ENCODE results near the gene SRP9. TPM values are rescaled to one million over a fixed set of nuclear protein-coding genes. Genes with fewer than 3 reads are reported as not detected.
"Not testable (repeated sequence)": the region's sequence is repeated elsewhere in the genome, so short reads cannot be mapped to it uniquely, and the experiment has no call there.

Gene SRP9
- polyA plus RNA-seq, 1 donor (not counting 4 experiments of a cell fraction or from before 2014, with no cell fraction given), result 441 TPM

- no peak overlapping the region for H3K27ac ChIP-seq (ENCODE audit: control insufficient read depth, insufficient read depth, low read length)
- H3K4me2 ChIP-seq (ENCODE audit: control insufficient read depth, extremely low read depth, insufficient read depth, low read depth, low read length), result no peak overlapping the region
- no peak overlapping the region for H2AFZ ChIP-seq (ENCODE audit: control insufficient read depth, low read length)
- H3K4me1 ChIP-seq (ENCODE audit: control insufficient read depth, extremely low read depth, insufficient read depth, low read length), result peaks cover 4% of the 10 kb centered on the region
- H3K9ac ChIP-seq (ENCODE audit: control insufficient read depth, extremely low read depth, insufficient read depth, low read length), result no peak overlapping the region
- H3K79me2 ChIP-seq (ENCODE audit: control insufficient read depth, insufficient read depth, low read length), result no peaks in the 10 kb centered on the region
- H3K9me1 ChIP-seq (ENCODE audit: control insufficient read depth, extremely low read depth, insufficient read depth, low read length), result no peaks in the 10 kb centered on the region
- FAIRE-seq (no peak), DNase-seq (ENCODE audit: low read depth, low spot score) (no peak)
- H3K4me3 ChIP-seq (ENCODE audit: control insufficient read depth in 2 of 3, extremely low read depth in 1 of 3, insufficient read depth in 2 of 3, low read depth in 1 of 3, low read length in 3 of 3), result no peak overlapping the region
- dilution Hi-C loops (cut with MboI; ENCODE audit: extremely low pct_ligation_motif_present, low sequenced_read_pairs), result no loop called here
- H3K27me3 ChIP-seq (ENCODE audit: control insufficient read depth, extremely low read depth, insufficient read depth, low read length), result no peaks in the 10 kb centered on the region
- no peaks in the 10 kb centered on the region for H3K36me3 ChIP-seq (ENCODE audit: control insufficient read depth in 2 of 2, extremely low read depth in 1 of 2, insufficient read depth in 2 of 2, low read length in 2 of 2)
- H4K20me1 ChIP-seq (ENCODE audit: control insufficient read depth, extremely low read depth, insufficient read depth, low read length), result no peaks in the 10 kb centered on the region
- H3K9me3 ChIP-seq (ENCODE audit: control insufficient read depth, low read depth, low read length), result no peaks in the 10 kb centered on the region
- no peak for TF ChIP-seq CTCF (optimal IDR thresholded peaks at IDR 0.05 in 1 of 3, IDR thresholded peaks at IDR 0.05 in 1 of 3, conservative IDR thresholded peaks at IDR 0.05 in 1 of 3; ENCODE audit: extremely low read depth in 1 of 3, insufficient read depth in 2 of 3, low read length in 3 of 3)
- no peak for TF ChIP-seq EZH2 (IDR thresholded peaks at IDR 0.05; ENCODE audit: low read length)
Measured at GRCh38 chr1:225760531-225760930, 17.1 kb upstream of the SRP9 start.

- H3K36me3 ChIP-seq (ENCODE audit: control insufficient read depth in 2 of 2, extremely low read depth in 1 of 2, insufficient read depth in 2 of 2, low read length in 2 of 2); dilution Hi-C loops (cut with MboI; ENCODE audit: extremely low pct_ligation_motif_present, low sequenced_read_pairs); H4K20me1 ChIP-seq (ENCODE audit: control insufficient read depth, extremely low read depth, insufficient read depth, low read length); H3K4me1 ChIP-seq (ENCODE audit: control insufficient read depth, extremely low read depth, insufficient read depth, low read length); H3K9ac ChIP-seq (ENCODE audit: control insufficient read depth, extremely low read depth, insufficient read depth, low read length); H3K9me3 ChIP-seq (ENCODE audit: control insufficient read depth, low read depth, low read length); H2AFZ ChIP-seq (ENCODE audit: control insufficient read depth, low read length); H3K27me3 ChIP-seq (ENCODE audit: control insufficient read depth, extremely low read depth, insufficient read depth, low read length); FAIRE-seq; H3K4me3 ChIP-seq (ENCODE audit: control insufficient read depth in 2 of 3, extremely low read depth in 1 of 3, insufficient read depth in 2 of 3, low read depth in 1 of 3, low read length in 3 of 3); H3K9me1 ChIP-seq (ENCODE audit: control insufficient read depth, extremely low read depth, insufficient read depth, low read length); H3K79me2 ChIP-seq (ENCODE audit: control insufficient read depth, insufficient read depth, low read length); DNase-seq (ENCODE audit: low read depth, low spot score); H3K27ac ChIP-seq (ENCODE audit: control insufficient read depth, insufficient read depth, low read length); H3K4me2 ChIP-seq (ENCODE audit: control insufficient read depth, extremely low read depth, insufficient read depth, low read depth, low read length): not testable (repeated sequence)
Measured at GRCh38 chr1:225761395-225761794, 16.2 kb upstream of the SRP9 start.

GRCh38 chr1:225762002-225762441 is 15.6 kb upstream of the SRP9 start:
- FAIRE-seq (no peak), DNase-seq (ENCODE audit: low read depth, low spot score) (no peak)
- Histone ChIP-seq H3K9me3 (ENCODE audit: control insufficient read depth, low read depth, low read length) (no peaks in the 10 kb centered on the region), H2AFZ (ENCODE audit: control insufficient read depth, low read length) (no peak overlapping the region), H3K4me2 (ENCODE audit: control insufficient read depth, extremely low read depth, insufficient read depth, low read depth, low read length) (no peak overlapping the region), H3K36me3 (ENCODE audit: control insufficient read depth in 2 of 2, extremely low read depth in 1 of 2, insufficient read depth in 2 of 2, low read length in 2 of 2) (no peaks in the 10 kb centered on the region), H3K9ac (ENCODE audit: control insufficient read depth, extremely low read depth, insufficient read depth, low read length) (no peak overlapping the region), H3K4me3 (ENCODE audit: control insufficient read depth in 2 of 3, extremely low read depth in 1 of 3, insufficient read depth in 2 of 3, low read depth in 1 of 3, low read length in 3 of 3) (no peak overlapping the region), H3K27ac (ENCODE audit: control insufficient read depth, insufficient read depth, low read length) (no peak overlapping the region), H4K20me1 (ENCODE audit: control insufficient read depth, extremely low read depth, insufficient read depth, low read length) (no peaks in the 10 kb centered on the region), H3K79me2 (ENCODE audit: control insufficient read depth, insufficient read depth, low read length) (no peaks in the 10 kb centered on the region), H3K9me1 (ENCODE audit: control insufficient read depth, extremely low read depth, insufficient read depth, low read length) (no peaks in the 10 kb centered on the region), H3K27me3 (ENCODE audit: control insufficient read depth, extremely low read depth, insufficient read depth, low read length) (no peaks in the 10 kb centered on the region), H3K4me1 (ENCODE audit: control insufficient read depth, extremely low read depth, insufficient read depth, low read length) (peaks cover 11% of the 10 kb centered on the region)
- TF ChIP-seq CTCF (optimal IDR thresholded peaks at IDR 0.05 in 1 of 3, IDR thresholded peaks at IDR 0.05 in 1 of 3, conservative IDR thresholded peaks at IDR 0.05 in 1 of 3; ENCODE audit: extremely low read depth in 1 of 3, insufficient read depth in 2 of 3, low read length in 3 of 3), result no peak
- no peak for TF ChIP-seq EZH2 (IDR thresholded peaks at IDR 0.05; ENCODE audit: low read length)
- dilution Hi-C loops (cut with MboI; ENCODE audit: extremely low pct_ligation_motif_present, low sequenced_read_pairs), result no loop called here
